Activated CD4-positive, CD25-positive, alpha-beta regulatory T cell treated with anti-CD3 and anti-CD28 coated beads, Interleukin-2, amount 50 U/mL, for 72 hours (primary cell): ENCODE data around the gene FLRT2.

Experiments
- DNase-seq: peaks from one replicate; pipeline ENCODE4 v3.0.0; 2021

FLRT2 gene

GRCh38 chr14:85675957-85676356, 146.0 kb downstream of the FLRT2 start:
- no peak for DNase-seq

GRCh38 chr14:85686908-85687307, 157.0 kb downstream of the FLRT2 start:
- no peak for DNase-seq

GRCh38 chr14:85687456-85687855, 157.5 kb downstream of the FLRT2 start:
- DNase-seq = no peak

GRCh38 chr14:85688006-85688405, 158.1 kb downstream of the FLRT2 start:
- no peak for DNase-seq

GRCh38 chr14:85695300-85695699, 165.4 kb downstream of the FLRT2 start:
- no peak for DNase-seq

DNA sequence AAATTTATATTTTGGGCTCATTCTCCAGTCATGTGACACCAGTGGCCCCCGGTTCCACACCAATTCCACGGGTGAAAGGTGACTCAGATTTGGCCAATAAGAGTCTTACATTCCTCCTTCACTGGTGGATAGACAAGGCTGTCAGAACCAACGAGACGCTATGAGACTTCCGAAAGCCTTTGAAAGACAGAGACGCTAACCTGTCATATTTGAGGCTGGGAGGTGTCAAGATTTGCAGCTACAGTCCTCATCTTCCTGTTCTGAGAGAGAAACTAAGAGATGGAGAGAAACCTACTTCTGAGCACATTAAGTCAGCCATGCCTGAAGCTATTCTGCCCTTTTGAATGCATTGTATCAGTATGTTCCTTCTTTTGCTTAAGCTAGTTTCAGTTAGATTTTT, 171.2 kb downstream of the FLRT2 start:
- DNase-seq = no peak

- no peak for DNase-seq
Measured at GRCh38 chr14:85701763-85702162, 171.8 kb downstream of the FLRT2 start.

- no peak for DNase-seq
Measured at GRCh38 chr14:85702191-85702590, 172.2 kb downstream of the FLRT2 start.

DNA sequence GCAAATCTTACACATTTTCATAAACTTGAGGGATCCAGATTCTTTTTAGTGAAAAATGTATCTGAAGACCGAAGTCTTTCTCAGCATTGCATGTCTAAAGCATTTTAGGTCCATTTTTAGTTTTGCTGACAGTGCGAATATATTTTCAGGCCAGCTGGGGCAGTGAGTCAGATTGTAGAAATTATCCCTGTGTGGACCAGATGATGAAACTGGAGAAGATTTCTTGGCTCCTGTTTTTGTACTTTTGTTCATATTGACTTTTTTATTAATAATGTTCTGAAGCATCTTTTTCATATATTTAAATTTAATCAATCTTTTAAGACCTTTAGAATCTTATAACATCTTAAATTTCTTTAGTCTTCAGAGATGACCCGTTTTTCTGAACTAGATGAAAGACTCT, 173.1 kb downstream of the FLRT2 start:
- no peak for DNase-seq
